ENCODE results near the gene DBH.

DNA sequence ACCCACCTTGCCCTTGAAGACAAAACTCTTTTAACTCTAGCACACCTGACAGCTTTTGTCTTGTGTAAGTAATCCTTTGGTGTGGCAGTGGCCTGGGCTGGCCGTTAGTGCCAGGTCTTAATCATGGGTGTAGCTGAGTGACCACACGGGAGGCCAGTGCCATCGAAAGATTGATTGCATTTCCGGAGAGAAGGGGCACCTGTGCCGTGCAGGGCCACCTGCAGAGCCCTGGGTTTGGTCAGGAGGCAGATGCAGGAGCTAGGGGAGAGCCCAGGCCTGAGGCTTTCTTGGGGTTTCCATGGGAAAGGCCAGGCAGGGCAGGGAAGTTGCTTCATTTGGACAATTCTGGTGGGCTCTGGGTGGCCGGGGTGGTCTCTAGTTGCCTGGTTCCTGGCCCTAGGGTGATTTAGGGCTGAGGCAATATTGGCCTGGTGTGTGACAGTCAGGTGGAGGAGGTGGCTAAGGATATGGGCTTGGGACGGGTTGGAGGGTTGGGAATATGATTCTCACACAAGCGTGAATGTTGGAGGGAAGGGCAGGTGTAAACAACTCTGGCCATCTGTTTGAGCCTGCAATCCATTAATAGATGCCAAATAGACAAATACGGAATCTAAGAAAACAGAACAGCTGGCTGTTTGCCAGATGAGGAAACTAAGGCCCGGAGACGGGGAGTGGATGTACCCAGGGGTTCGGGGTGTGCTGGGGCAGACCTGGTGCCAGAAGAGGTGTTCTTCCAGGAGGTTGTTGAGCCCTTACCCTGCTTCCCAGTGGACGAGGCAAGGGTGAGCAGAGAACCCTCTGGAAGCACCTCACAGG, 4.6 kb downstream of the DBH start:
- TF ChIP-seq, protein P1, sequence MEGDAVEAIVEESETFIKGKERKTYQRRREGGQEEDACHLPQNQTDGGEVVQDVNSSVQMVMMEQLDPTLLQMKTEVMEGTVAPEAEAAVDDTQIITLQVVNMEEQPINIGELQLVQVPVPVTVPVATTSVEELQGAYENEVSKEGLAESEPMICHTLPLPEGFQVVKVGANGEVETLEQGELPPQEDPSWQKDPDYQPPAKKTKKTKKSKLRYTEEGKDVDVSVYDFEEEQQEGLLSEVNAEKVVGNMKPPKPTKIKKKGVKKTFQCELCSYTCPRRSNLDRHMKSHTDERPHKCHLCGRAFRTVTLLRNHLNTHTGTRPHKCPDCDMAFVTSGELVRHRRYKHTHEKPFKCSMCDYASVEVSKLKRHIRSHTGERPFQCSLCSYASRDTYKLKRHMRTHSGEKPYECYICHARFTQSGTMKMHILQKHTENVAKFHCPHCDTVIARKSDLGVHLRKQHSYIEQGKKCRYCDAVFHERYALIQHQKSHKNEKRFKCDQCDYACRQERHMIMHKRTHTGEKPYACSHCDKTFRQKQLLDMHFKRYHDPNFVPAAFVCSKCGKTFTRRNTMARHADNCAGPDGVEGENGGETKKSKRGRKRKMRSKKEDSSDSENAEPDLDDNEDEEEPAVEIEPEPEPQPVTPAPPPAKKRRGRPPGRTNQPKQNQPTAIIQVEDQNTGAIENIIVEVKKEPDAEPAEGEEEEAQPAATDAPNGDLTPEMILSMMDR (IDR thresholded peaks at IDR 0.05; ENCODE audit: extremely low read depth in 1 of 2, insufficient read depth in 1 of 2, low read depth in 1 of 2, low read length in 2 of 2), result no peak
- no peak for TF ChIP-seq POLR2A (IDR thresholded peaks at IDR 0.05; ENCODE audit: low read depth, low read length)
- TF ChIP-seq EZH2 (IDR thresholded peaks at IDR 0.05; ENCODE audit: borderline replicate concordance, low read depth, low read length, severe bottlenecking), result no peak
- no peak for TF ChIP-seq MYC (IDR thresholded peaks at IDR 0.05; ENCODE audit: low read depth, low read length)
- TF ChIP-seq, protein P2, sequence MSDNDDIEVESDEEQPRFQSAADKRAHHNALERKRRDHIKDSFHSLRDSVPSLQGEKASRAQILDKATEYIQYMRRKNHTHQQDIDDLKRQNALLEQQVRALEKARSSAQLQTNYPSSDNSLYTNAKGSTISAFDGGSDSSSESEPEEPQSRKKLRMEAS (IDR thresholded peaks at IDR 0.05; ENCODE audit: insufficient read depth, insufficient read length), result no peak
- no peak for TF ChIP-seq POLR2AphosphoS5 (IDR thresholded peaks at IDR 0.05; ENCODE audit: insufficient read depth, low read depth, low read length)
- TF ChIP-seq FOS (IDR thresholded peaks at IDR 0.05; ENCODE audit: borderline replicate concordance, insufficient read depth, low read length), result no peak
- no peak for TF ChIP-seq JUN (IDR thresholded peaks at IDR 0.05; ENCODE audit: borderline replicate concordance, insufficient read depth, insufficient read length, low read depth)

All from endothelial cell of umbilical vein (primary cell).